GM12874 (cell line): Measurements from ENCODE around the gene CARD18.

Experiments
- CTCF ChIP-seq: IDR thresholded peaks from 2 replicates; pipeline ENCODE4 v1.5.1; 2011; ENCODE audit warnings: low read depth, mild to moderate bottlenecking, control low read depth, low read length, moderate library complexity; ENCODE audit not compliant: insufficient read depth

The CARD18 gene

GRCh38 chr11:105139669-105140068 is at the start of gene CARD18:
Gene CARD18 (minus strand): TSS chr11:105139769. CDS start chr11:105139726, 43 bp downstream.
- no peak for TF ChIP-seq CTCF

- TF ChIP-seq CTCF, result no peak
These were observed 44.4 kb upstream of the CARD18 start for GRCh38 chr11:105183987-105184386.

GRCh38 chr11:105183426-105183825 is 43.9 kb upstream of the CARD18 start:
- no peak for TF ChIP-seq CTCF

GRCh38 chr11:105181521-105181920 is 42.0 kb upstream of the CARD18 start:
- no peak for TF ChIP-seq CTCF

- no peak for TF ChIP-seq CTCF
These were observed 41.5 kb upstream of the CARD18 start for GRCh38 chr11:105181100-105181499.

GRCh38 chr11:105179542-105180278 is 40.1 kb upstream of the CARD18 start:
- no peak for TF ChIP-seq CTCF

GRCh38 chr11:105177658-105178057 is 38.1 kb upstream of the CARD18 start:
- TF ChIP-seq CTCF, result no peak
